SH-SY5Y (cell line): ENCODE results near the gene ARMC3.

ENCODE experiments used
- GATA2 ChIP-seq: IDR thresholded peaks from 2 replicates; pipeline ENCODE4 v1.6.1; 2011; ENCODE audit warnings: mild to moderate bottlenecking, low read depth, low read length
- GATA3 ChIP-seq: IDR thresholded peaks from 2 replicates; pipeline ENCODE4 v1.6.1; 2011; ENCODE audit warnings: low read depth, mild to moderate bottlenecking, low read length, moderate library complexity

Gene ARMC3

GRCh38 chr10:23013581-23014335, 85.9 kb downstream of the ARMC3 start:
- no peak for TF ChIP-seq GATA2
- TF ChIP-seq GATA3: no peak

GRCh38 chr10:23015021-23015707, 87.3 kb downstream of the ARMC3 start:
- TF ChIP-seq GATA2 (no peak), GATA3 (no peak)

GRCh38 chr10:23016636-23017035, 88.8 kb downstream of the ARMC3 start:
- no peak for TF ChIP-seq GATA2
- TF ChIP-seq GATA3: no peak

DNA sequence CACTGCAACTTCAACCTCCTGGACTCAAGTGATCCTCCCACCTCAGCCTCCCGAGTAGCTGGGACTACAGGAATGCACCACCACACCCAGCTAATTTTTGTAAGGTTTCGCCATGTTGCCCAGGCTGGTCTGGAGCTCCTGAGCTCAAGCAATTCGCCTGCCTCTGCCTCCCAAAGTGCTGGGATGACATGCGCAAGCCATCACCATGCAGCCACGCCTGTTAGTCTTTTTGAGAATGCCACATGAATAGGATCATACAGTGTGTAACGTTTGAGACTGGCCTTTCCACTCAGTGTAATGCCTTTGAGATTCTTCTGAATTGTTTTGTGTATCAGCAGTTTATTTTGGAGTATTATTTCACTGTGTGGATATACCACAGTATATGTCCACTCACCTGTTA, 91.8 kb downstream of the ARMC3 start:
- TF ChIP-seq GATA3: no peak

GRCh38 chr10:23021430-23021829, 93.6 kb downstream of the ARMC3 start:
- TF ChIP-seq GATA3 (no peak), GATA2 (no peak)

DNA sequence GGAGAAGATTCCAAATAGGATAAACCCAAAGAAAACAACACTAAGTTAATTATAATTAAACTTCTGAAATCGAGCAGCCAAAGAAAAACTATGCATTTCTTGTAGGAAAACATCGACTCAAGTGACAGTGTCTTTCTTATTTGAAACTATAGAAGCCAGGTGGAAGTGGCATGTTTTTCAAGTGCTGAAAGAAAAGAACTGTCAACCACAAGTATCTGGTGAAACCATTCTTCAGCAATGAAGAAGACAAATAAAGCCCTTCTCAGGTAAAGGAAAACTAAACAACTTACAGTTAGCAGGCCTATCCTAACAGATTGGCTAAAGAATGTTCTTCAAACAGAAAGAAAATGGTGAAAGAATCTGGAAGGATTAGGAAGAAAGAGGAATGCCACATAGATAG, 96.1 kb downstream of the ARMC3 start:
- TF ChIP-seq GATA3: no peak
- no peak for TF ChIP-seq GATA2

DNA sequence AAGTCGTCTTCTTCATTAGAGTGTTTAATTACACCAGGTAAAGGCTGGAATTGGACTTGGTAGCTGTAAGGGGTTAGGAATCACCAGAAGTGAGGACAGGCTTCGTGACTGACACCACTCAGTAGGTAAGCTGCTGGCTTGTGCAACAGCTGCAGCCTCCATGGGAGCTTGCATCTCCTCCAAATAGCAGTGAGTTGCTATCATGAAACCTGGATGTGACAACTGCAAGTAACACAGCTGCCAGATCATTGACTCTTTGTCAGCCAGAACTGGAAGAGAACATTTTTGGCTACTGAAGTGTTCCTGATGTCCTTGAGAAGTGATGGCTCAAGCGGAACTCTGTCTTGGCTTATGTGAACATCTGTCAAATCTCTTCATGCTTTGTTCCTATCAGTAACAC, 103.5 kb downstream of the ARMC3 start:
- TF ChIP-seq GATA3 (no peak), GATA2 (no peak)

- no peak for TF ChIP-seq GATA2
- no peak for TF ChIP-seq GATA3
These were observed 106.9 kb downstream of the ARMC3 start for GRCh38 chr10:23034790-23035189.

DNA sequence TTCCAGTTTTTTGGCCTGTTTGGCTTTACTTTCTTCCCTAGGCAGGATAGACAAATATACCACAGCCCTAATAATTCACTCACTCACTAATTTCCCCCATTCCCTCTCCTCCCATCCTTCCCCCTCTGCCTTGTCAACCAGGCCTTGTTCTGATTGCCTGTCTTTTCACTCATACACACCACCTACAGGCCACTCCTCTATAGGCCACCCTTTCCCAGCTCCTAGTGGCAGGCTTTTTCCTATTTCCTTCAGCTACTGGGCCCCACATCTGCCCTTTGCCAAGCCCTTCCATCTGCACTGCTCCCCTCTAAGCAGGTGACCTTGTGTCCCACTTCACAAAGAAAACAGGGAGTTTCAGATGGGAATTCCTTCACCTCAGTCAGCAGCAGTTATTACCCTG, 107.7 kb downstream of the ARMC3 start:
- TF ChIP-seq GATA2: no peak
- TF ChIP-seq GATA3: no peak

GRCh38 chr10:23037152-23037551, 109.3 kb downstream of the ARMC3 start:
- TF ChIP-seq GATA3 (no peak), GATA2 (no peak)

- no peak for TF ChIP-seq GATA3
- no peak for TF ChIP-seq GATA2
These were observed 109.7 kb downstream of the ARMC3 start for GRCh38 chr10:23037561-23037960.

DNA sequence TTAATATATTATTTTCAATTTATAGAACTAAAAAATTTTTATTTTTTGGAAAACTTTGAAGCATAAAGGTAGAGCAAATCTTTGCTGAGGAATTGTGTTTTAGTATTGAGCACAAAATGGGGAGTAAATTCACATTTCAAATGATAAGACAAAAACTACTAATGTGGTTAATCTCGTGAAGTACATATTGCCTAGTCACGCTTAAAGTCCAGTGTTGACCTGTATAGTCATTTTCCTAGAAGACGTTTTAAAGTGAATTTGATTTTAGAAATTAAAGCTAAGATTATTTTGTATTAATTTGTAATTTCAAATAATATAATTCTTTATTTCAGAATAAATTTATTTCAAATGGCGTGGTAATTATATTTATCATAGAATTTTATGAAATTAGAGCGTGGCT, 110.3 kb downstream of the ARMC3 start:
- TF ChIP-seq GATA2: no peak
- no peak for TF ChIP-seq GATA3

GRCh38 chr10:23040002-23040401, 112.1 kb downstream of the ARMC3 start:
- TF ChIP-seq GATA2 (no peak), GATA3 (no peak)

- TF ChIP-seq GATA2 (no peak), GATA3 (no peak)
These were observed 118.2 kb downstream of the ARMC3 start for GRCh38 chr10:23046027-23046426.
